NCI-H2227 (cell line): ENCODE measurements around the gene CDH9.
"Not testable (repeated sequence)": the region's sequence is repeated elsewhere in the genome, so short reads cannot be mapped to it uniquely, and the experiment has no call there.

Source experiments
- DNase-seq: peaks from one replicate; lab custom pipeline; 2025; ENCODE audit not compliant: unreplicated experiment; lab: John Stamatoyannopoulos, UW

Gene CDH9

DNA sequence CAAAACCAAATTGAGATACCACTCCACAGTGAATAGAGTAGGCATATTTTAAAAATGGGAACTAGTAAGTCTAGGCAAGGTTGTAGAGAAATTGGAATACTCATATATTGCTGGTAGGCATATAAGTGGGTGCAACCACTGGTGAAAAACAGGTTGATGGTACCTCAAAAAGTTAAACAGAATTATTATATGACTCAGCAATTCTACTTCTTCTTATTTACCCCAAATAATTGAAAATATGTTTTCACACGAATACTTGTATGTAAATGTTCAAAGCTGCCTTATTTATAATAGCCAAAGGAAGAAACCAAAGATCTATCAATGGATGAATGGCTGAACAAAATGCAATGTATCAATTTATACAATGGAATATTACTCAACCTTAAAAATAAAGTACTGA is 79.1 kb downstream of the CDH9 start:
- DNase-seq, result no peak

DNA sequence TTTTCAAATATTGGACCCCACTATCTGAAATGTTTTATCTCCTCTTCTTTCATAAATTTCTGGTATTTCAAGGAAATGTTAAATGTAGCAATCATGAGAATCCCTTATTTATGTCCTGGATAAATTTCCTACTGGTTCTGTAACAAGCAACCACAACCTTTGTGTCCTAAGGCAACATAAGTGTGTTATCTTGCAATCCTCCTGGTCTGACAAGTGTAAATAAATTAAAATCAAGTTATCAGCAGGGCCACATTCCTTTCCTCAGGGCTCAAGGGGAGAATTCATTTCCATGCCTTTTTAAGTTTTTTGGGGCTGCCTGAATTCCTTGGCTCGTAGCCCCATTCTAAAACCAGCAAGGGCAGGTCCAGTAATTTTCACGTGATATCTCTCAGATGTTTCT is 83.2 kb downstream of the CDH9 start:
- DNase-seq, result no peak

DNA sequence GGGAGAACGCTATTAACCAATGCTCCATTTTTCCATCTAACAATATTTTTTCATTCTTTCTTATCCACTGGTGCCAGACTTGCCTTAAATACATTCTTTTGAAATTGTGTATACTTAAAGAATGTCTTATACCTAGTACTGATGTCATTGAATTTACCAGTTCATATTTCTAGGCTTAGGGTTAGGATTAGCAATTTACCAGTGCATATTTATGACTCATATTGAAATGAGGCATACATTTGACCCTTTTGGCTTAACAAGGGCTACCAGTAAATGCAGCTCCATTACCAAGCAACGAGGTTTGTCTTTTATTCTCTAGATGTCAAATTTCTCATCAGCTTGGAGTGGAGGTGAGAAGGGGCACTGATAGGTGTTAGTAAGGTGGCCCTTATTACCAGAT is 89.5 kb downstream of the CDH9 start:
- no peak for DNase-seq

DNA sequence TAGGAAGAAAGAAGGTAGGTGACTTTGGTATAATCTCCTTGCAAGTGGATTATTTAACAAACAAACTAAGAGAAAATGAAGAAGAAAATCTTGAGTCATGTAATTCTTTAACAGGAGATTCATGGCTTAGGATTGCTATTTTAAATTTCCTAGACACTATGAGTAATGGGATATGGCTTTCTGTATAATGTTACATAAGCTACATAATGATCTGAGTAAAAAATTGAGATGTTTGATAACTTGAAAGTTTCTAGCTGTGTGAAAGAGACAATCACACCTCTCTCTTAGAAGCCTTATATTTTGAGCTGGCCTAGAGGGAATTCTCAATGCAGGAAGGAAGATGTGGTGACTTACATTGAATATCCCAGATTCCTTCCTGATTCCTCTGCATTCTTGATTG is 92.5 kb downstream of the CDH9 start:
- no peak for DNase-seq

DNA sequence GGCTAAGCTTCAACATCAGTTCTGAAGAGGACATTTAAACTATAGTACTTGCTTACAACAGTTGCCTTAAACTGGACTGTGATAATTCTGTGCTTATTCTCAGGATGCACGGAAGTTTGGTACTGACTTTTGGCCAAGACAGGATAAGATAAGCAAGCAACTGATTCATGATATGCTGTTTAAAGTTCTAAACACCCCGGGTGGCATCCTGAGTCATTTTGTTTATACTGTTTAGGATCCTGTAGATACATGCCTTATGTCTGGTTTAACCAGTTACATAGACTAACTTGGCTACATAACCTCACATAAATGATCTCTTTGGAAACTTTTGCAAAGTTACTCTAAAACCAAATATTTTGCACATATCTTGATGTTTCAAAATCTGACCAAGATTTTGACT is 95.9 kb downstream of the CDH9 start:
- no peak for DNase-seq

DNA sequence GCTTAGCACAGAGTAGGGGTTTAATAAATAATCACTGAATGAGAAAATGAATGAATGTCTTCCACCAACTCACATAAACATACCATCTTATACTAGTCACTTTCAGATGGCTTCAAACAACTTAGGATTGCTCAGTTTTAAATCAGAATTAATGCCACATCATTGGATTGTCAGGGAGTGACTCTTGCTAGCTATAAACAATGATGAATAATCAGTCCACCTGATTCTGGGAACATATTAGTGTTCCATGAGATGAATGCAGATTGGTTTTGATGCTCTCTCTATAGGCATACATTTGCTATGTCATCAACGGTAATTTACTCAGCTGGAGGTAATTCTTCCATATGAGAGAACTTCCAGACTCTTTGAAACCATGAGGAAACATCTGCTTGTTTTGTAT is 97.4 kb downstream of the CDH9 start:
- no peak for DNase-seq

DNA sequence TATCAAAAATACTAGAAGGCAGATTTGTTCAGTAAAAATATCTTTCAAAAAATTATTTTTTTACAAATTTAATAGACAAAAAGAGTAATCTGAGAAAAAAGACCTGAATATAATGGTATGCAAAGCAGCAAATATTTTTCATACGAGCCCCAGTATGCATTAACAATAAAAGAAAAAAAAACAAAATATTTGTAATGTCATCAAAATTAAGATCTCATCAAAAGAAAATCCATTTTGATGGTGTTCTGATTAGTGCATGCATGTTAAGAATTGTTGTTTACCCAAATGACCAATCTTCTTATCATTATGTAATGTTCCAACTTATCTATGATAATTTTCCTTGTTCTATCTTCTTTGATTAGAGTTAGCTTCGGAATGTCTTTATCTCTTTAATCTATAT is 106.1 kb downstream of the CDH9 start:
- no peak for DNase-seq

DNA sequence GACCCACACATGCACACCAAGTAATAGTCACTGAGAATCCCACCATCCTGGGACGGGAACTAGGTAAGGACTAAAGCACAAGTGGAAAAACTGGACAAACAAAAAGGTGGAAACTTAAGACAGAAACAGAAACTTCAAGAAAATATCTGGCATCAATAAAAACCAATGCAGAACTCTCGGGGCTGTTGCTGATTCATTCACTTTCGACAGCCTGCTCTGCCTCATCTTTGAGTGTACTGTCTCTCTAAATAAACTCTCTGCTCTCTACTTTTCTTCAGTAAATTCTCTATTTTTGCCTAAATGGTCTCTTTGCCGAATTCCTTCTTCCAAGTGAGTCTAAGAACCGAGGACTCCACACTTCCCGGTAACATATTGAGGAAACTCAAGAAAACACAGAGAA is 116.9 kb downstream of the CDH9 start:
- no peak for DNase-seq

DNA sequence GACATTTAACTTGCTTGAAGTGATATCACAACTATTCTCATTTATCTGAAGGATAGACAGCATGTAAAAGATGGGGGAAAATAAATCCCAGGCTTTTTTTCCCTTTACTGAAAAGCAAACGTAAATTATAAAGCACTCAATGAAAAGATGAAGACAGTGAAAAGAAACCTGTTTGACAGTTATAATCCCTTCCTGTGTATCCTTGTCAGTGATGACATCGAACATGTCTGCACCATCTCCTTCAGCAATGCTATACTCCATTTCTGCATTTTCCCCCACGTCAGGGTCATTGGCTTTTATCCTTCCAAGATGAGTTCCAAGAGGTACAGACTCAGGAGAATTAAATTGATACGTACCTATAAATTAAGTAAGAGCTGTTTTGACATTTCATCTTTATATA is 134.9 kb downstream of the CDH9 start:
- no peak for DNase-seq

DNA sequence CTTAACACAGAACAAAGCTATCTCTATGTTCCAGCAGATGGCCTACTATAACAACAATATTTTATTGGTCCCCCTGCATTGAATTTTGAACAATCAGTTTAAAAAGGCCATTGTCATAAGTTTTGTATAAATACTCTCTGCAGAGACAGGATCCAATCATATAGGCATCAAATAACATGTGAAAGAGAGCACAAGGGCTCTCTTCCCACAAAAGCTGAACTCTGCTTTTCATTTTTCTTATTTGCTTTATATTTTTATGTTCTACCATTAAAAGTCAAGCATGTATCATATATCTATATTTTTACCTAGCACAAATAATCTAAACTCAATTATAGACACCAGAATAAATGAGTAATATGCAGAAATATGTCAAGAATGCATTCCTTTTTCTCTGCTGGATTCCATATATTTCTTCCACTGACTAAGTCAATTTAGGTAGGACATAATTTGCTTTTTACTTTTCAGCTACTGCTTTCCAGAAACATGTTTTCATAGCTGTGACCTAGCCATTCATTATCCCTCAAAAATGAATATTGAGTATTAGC is 143.6 kb downstream of the CDH9 start:
- DNase-seq, result no peak

DNA sequence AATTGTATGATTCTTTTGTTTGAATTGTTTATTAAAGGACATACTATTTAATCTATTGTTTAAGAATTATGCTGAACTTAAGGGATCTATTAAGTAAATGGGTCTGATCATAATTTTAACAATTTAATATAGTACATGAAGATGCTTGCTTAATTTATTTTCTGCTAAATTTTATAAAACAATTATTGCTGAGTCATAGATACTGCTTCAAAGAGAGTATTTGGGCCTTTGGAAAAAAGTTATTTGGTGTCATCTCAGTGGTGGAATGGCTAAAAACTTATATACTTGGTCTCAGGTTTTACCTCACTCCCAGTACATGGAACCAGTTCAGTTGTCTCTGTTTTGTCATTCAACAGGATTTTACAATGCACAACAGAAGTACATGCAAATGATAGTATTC is 145.3 kb downstream of the CDH9 start:
- no peak for DNase-seq

DNA sequence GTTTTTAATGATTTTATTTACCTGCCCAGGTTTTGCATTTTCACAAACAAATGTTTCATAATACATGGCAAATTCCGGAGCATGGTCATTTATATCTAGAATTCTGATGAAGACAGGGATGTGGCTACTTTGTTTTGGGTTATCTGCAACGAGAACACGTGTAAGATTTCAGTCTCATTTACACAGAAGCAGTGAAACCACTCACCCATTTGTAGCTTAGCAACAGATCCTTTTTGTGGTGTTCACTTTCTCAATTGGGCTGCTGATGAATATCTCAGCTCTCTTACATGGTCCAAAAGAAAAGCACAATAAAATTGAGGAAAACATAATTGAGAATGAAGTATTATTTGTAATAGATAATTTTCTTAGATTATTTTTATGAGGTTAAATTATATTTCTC is 148.6 kb downstream of the CDH9 start:
- no peak for DNase-seq

DNA sequence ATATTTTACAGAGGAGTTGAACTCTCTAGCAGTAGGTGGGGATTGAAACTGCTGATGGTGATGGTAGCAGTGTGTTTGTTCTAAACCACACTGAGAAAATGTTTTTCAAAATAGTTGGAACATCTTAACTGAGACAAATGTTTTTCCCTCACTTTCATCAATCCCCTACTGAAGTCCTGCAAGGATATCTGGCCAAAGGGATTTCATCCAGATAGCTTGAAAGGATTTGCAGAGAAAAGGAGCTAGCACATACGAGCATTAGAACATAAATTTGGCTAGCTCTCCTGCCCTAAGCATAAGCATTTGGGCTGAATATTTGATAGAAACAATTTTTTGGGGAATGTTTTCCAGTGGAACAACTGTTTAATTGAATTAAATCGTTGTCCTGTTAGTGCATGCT is 153.9 kb downstream of the CDH9 start:
- no peak for DNase-seq

DNA sequence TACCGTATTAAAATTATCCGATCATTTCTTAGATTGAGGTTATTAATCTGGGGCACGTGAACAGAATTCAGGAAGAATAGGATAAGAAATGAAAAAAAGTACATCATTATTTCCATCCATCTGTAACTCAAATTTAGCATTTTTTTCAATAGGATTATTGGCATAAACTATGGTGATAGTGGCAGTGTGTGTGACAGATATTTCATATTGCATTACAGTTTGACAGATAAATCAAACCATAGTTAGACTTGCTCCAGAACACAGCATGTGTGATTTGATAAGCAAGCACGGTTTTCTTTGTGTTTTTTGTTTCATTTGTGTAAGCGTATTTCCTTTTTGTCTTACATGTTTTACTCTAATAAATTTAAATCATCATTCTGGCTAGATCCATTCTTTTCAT is 155.0 kb downstream of the CDH9 start:
- DNase-seq, result no peak

DNA sequence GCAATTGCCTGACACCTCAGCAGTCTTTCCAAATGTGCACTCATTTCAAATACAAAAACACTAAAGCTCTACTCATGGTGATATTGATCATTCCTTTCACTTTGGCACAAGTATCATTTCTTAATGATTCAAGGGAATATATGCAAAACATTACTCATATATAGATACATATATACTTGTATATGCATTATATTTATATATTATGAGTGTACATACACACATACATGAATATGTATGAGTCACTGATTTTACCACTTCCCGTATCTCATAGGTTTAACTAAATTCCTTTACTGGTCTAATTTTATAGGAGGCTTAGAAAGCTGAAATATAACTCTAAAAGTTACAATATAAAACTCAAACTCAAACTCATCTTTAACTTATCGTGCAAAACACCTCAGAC is 156.5 kb downstream of the CDH9 start:
- DNase-seq, result no peak

DNA sequence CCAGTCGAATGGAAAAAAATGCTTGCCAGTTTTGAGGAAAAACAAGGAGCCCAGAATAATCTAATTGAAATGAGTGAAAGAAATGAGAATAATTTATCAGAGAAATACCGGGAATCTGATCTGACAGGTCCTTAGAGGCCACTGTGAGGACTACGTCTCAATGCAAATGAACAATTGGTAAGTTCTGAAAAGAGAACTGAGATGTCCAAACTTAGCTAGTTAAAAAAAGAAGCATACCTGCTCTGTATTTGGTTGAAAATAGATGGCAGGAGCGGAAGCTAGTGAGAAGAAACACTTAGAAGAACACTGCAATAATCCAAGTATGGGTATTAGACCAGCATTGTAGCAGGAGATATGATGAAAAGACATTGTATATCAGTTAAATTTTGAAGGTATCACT is 161.2 kb downstream of the CDH9 start:
- DNase-seq, result no peak

DNA sequence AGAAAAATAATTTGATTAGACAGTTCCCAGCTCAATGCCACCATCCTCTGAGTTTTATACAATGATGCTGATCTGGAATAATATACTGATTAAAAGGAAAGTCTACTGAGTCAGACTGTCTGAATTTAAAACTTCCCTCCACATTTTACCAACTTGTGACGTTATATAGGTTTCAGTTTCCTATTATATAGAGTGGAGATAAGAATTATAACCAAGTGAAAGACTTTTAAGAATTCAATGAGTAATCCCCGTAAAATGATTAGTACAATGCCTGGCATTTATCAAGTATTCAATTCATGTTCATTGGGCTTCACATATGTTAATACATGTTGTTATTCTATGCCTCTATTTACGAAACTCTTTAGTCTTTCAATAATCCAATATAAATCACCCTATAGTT is 166.0 kb downstream of the CDH9 start:
- no peak for DNase-seq

DNA sequence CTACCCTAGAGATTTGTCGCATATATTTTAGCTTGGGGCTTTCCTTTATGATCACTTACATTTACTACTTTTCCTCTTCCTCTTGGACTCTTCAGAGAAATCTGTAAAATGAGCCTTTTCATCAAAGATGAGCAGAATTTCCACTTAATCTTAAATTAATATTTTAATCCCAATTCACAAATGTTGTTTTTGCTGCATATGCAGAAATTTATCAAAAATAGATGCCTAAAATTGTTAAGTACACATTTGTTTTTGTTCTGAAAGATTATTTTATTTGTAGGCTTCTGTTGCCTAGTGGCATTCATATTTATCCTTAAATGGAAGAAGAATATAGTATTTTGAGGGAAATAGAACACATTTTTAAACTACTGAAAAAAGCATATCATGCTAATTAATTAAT is 168.6 kb downstream of the CDH9 start:
- DNase-seq, result no peak

DNA sequence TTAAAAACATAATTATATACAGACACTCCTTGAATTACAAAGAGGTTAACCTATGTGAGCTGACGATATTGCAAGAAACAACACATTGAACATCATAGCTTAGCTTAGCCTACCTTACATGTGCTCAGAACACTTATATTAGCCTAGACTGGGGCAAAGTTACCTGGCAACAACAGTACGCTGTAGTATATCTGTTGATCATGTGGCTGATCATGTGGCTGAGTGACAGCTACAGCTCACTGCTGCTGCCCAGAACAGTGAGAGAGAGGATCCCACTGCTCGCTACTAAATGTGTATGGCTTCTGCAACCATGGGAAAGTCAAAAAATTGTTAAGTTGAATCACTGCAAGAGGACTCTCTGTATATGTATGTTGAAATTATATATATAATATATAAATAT is 169.9 kb downstream of the CDH9 start:
- no peak for DNase-seq

DNA sequence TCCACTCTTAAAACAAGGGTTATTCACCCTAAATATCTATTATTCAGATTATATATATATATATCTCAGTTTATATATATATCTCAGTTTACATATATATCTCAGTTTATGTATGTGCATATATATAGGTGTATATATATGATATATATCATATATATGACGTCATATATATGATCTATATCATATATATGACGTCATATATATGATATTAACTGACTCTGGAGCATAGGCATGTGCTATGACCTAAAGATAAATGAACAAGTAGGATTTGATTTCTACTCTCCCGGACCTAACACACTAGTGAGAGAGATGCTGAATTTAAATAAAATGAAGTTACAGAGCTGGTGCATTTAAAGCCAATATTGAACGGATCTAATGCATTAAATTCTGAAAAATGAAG is 174.3 kb downstream of the CDH9 start:
- no peak for DNase-seq

DNA sequence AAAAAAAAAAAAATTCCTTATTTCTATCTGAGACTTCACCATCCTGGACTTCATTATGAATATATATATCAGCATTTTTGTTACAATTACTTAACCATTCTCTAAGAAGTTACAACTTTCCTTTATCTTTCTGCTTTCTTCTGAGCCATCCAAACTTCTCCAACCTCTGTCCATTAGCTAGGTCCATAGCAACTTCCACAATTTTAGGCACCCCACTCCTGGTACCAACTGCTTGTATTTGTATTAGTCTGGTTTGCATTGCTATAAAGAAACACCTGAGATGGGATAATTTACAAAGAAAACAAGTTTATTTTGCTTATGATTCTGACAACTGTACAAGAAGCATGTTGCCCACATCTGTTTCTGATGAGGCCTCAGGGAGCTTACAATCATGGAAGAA is 182.1 kb downstream of the CDH9 start:
- DNase-seq, result no peak

DNA sequence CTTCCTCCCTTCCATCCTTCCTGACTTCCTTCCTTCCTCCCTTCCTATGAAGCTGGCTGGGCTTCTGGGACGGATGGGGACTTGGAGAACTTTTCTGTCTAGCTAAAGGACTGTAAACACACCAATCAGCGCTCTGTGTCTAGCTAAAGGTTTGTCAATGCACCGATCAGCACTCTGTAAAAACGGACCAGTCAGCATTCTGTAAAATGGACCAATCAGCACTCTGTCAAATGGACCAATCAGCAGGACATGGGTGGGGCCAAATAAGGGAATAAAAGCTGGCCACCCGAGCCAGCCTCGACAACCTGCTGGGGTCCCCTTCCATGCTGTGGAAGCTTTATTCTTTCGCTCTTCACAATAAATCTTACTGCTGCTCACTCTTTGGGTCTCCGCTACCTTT is 185.9 kb downstream of the CDH9 start:
- DNase-seq, result not testable (repeated sequence)

DNA sequence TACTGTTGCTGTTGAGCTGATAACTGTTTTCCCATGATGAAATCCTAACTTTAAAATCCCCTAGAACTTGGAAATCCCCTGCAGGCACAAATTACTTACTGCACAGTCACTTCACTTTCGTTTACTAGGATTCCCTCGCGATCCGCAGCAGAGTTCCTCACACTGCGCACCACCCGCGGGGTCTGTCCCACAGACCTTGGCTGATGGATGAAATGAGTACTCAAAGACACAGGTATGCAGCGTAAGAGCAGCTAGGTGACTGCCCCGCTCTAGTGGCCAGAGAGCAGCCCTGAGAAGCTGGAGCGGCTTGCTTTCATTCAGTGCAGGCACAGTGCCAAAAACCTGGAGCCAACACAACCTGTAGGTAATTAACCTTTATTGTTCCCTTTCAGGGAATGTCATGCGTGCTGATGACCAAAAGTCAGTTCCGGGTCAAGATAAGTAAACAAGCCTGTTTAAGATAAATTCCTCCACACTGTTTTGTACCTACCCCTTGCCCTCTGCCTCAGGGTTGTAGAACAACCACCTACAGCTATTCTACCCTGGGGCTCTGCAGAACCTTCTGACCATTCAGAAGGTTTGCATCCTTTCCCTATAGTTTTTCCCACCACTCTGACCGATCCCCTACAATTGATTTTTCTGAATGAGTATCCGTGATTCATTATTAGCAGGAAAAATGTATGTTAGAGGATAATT is 191.2 kb downstream of the CDH9 start:
- DNase-seq, result no peak
